Measurements from ENCODE around the gene DESI2. TPM values are rescaled to one million over a fixed set of nuclear protein-coding genes. Genes with fewer than 3 reads are reported as not detected.

DESI2 gene
- total RNA-seq, 4 donors from 2014 or later = 24.0 to 31.6 (median 30.2) TPM

DNA sequence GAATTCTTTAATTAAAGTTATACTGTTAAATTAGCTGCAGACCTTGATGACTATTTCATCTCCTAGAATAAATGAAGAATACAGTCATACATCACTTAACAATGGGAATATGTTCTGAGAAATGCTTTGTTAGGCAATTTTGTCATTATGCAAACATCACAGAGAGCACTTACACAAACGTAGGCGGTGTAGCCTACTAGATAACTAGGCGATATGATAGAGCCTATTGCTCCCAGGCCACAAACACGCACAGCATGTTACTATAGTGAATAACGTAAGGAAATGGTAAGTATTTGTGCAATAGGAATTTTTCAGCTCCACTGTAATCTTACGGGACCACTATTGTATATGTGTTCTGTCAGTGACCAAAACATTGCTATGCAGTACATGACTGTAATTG, 37.6 kb upstream of the DESI2 start:
- Histone ChIP-seq H3K4me1 (no peaks in the 10 kb centered on the region), H3K36me3 (no peaks in the 10 kb centered on the region), H3K9me3 (no peaks in the 10 kb centered on the region), H3K27me3 (no peaks in the 10 kb centered on the region), H3K4me3 (no peak overlapping the region), H3K27ac (no peak overlapping the region)
- no peak for DNase-seq (ENCODE audit: low spot score in 2 of 2)
- TF ChIP-seq, protein P1, sequence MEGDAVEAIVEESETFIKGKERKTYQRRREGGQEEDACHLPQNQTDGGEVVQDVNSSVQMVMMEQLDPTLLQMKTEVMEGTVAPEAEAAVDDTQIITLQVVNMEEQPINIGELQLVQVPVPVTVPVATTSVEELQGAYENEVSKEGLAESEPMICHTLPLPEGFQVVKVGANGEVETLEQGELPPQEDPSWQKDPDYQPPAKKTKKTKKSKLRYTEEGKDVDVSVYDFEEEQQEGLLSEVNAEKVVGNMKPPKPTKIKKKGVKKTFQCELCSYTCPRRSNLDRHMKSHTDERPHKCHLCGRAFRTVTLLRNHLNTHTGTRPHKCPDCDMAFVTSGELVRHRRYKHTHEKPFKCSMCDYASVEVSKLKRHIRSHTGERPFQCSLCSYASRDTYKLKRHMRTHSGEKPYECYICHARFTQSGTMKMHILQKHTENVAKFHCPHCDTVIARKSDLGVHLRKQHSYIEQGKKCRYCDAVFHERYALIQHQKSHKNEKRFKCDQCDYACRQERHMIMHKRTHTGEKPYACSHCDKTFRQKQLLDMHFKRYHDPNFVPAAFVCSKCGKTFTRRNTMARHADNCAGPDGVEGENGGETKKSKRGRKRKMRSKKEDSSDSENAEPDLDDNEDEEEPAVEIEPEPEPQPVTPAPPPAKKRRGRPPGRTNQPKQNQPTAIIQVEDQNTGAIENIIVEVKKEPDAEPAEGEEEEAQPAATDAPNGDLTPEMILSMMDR (IDR thresholded peaks at IDR 0.05) = no peak
- 81% methylated on average over 6 of the region's 6 CpGs for WGBS

DNA sequence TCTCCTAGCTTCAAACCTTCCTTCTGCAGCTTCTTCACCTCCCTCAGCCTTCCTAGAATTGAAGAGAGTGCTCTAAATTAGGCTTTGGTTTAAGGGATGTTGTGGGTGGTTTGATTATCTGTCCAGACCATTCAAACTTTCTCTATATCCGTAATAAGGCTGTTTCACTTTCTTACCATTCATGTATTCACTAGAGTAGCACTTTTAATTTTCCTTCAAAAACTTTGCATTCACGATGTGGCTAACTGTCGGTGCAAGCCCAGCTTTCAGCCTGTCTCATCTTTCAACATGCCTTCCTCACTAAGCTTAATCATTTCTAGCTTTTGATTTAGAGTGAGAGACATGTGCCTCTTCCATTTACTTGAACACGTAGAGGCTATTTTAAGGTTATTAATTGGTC, 26.2 kb upstream of the DESI2 start:
- H3K9me3 ChIP-seq = no peaks in the 10 kb centered on the region
- TF ChIP-seq EP300 (IDR thresholded peaks at IDR 0.05) (no peak), POLR2A (IDR thresholded peaks at IDR 0.05) (no peak), POLR2AphosphoS5 (IDR thresholded peaks at IDR 0.05) (no peak)
- TF ChIP-seq, protein P1 (IDR thresholded peaks at IDR 0.05) = no peak
- DNase-seq (ENCODE audit: low spot score in 2 of 2) = no peak
- H3K4me3 ChIP-seq = no peak overlapping the region
- H3K27me3 ChIP-seq = no peaks in the 10 kb centered on the region
- H3K36me3 ChIP-seq = no peaks in the 10 kb centered on the region
- no peak overlapping the region for H3K27ac ChIP-seq
- 89% methylated on average over 4 of the region's 4 CpGs for WGBS
- no peaks in the 10 kb centered on the region for H3K4me1 ChIP-seq

DNA sequence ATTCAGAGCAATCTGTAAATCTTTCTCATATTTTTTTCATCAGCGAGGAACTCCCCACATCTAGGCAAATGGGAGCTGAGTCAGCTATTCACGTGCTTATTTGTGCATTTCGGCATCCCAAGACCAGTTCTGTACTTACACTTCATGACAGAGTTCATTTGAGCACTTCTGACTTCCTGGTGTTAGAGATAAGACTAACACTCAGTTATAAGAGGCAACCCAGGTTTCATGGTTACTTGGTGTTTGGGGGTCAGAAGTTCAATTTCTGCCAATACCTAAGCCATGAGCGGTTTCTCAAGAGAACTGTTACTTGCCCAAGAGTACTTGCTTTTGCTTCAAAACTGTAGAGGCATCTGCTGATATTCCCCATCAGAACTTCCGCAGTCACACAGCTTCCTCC, 24.1 kb upstream of the DESI2 start:
- TF ChIP-seq, protein P1 (IDR thresholded peaks at IDR 0.05) = no peak
- TF ChIP-seq POLR2AphosphoS5 (IDR thresholded peaks at IDR 0.05) = no peak
- TF ChIP-seq POLR2A (IDR thresholded peaks at IDR 0.05) = no peak
- no peak for TF ChIP-seq EP300 (IDR thresholded peaks at IDR 0.05)
- no peaks in the 10 kb centered on the region for H3K36me3 ChIP-seq
- H3K4me3 ChIP-seq = no peak overlapping the region
- 76% methylated on average over 5 of the region's 5 CpGs for WGBS
- no peak overlapping the region for H3K27ac ChIP-seq
- H3K4me1 ChIP-seq = no peaks in the 10 kb centered on the region
- no peaks in the 10 kb centered on the region for H3K9me3 ChIP-seq
- no peaks in the 10 kb centered on the region for H3K27me3 ChIP-seq
- no peak for DNase-seq (ENCODE audit: low spot score in 2 of 2)

DNA sequence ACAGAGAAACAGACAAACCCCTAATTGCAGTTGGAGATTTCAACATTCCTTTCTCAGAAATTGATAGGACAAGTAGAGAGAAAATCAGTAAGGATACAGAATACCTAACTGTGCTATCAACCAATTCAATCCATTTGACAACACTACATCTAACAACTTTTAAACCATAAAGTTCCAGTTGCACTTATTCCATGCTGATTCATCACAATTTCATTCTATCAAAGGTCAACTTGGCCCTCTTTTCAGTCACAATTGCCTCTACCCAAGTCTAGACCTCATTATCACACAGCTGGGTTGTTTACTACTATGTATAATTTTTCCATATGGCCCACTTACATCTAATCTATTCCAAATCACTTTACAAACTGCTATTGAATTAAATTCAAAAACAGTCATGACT, 19.8 kb upstream of the DESI2 start:
- Histone ChIP-seq H3K4me3 (no peak overlapping the region), H3K36me3 (no peaks in the 10 kb centered on the region), H3K27me3 (no peaks in the 10 kb centered on the region), H3K4me1 (no peaks in the 10 kb centered on the region), H3K27ac (no peak overlapping the region), H3K9me3 (no peaks in the 10 kb centered on the region)
- no peak for TF ChIP-seq POLR2A (IDR thresholded peaks at IDR 0.05)
- DNase-seq (ENCODE audit: low spot score in 2 of 2) = no peak

DNA sequence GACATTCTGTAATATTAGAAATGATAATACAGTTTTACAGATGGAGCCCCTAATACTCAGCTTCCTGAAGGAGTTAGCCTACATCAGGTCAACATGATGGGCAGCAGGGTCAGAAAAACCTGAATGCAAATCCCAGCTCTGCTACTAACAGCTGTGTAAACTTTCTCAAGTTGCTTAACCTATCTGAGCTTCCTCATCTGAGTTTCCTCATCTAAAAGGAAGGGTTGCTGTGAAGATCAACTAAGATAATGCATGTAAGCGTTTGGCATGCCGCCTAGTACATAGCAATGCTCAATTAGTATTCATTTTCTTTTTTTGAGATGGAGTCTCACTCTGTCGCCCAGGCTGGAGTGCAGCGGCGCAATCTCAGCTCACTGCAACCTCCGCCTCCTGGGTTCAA, 18.4 kb upstream of the DESI2 start:
- no peaks in the 10 kb centered on the region for H3K9me3 ChIP-seq
- no peak overlapping the region for H3K4me3 ChIP-seq
- 91% methylated on average over 6 of the region's 6 CpGs for WGBS
- H3K27ac ChIP-seq = no peak overlapping the region
- no peaks in the 10 kb centered on the region for H3K36me3 ChIP-seq
- no peaks in the 10 kb centered on the region for H3K4me1 ChIP-seq
- no peaks in the 10 kb centered on the region for H3K27me3 ChIP-seq
- no peak for DNase-seq (ENCODE audit: low spot score in 2 of 2)
- TF ChIP-seq, protein P1 (IDR thresholded peaks at IDR 0.05) = no peak
- TF ChIP-seq POLR2AphosphoS5 (IDR thresholded peaks at IDR 0.05) (no peak), POLR2A (IDR thresholded peaks at IDR 0.05) (no peak), EP300 (IDR thresholded peaks at IDR 0.05) (no peak)

DNA sequence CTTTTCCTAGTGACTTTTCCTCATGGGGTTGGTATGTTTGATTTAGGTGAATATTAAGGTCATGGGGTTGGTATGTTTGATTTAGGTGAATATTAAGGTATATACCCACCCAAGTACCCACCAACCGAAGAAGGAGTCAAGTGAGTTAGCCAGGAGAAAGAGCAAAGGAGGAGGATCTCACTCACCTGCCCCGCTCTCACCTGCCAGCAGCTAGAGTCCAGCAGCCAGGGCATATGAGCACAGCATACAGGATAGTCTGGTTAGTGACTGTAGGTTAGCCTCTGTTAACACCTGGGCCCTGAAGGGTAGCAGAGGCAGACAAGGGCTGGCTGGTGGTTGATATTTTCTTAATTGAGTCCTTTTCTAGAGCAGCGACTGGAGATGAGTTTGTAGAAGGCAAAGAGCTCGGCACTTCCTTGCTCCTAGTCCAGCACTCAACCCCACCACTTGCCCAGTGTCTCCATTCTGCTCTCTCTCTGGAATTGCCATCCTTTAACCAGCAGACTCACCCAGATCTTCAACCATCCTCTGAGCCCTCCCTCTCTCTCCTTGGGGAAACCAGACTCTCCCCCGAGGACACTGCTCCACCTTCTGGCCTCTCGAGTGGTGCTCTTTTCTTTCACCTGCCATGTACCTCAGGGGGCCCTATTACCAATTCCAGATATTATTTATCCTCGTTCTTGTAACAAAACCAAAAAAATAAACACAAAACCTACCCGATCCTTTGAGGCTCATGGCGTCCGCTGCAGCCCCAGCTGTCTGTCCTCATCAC, 16.3 kb upstream of the DESI2 start:
- Histone ChIP-seq H3K27ac (no peak overlapping the region), H3K4me1 (no peaks in the 10 kb centered on the region), H3K9me3 (no peaks in the 10 kb centered on the region), H3K4me3 (no peak overlapping the region), H3K36me3 (no peaks in the 10 kb centered on the region), H3K27me3 (no peaks in the 10 kb centered on the region)
- WGBS = 90% methylated on average over 10 of the region's 10 CpGs
- DNase-seq (ENCODE audit: low spot score in 2 of 2) = no peak
- no peak for TF ChIP-seq POLR2AphosphoS5 (IDR thresholded peaks at IDR 0.05)
- TF ChIP-seq POLR2A (IDR thresholded peaks at IDR 0.05) = no peak
- TF ChIP-seq, protein P1 (IDR thresholded peaks at IDR 0.05) = no peak
- TF ChIP-seq EP300 (IDR thresholded peaks at IDR 0.05) = no peak

All from suprapubic skin (tissue), 4 donors.